C4-2B (cell line): ENCODE results near the gene IRX5.

Experiments
- CTCF ChIP-seq: fragments of 450-650 bp; conservative IDR thresholded peaks from 2 replicates; pipeline ENCODE4 v1.5.1; 2017; ENCODE audit warnings: mild to moderate bottlenecking
- ZFX ChIP-seq: fragments of 450-650 bp; IDR thresholded peaks from 2 replicates; pipeline ENCODE4 v1.6.1; 2017

- no peak for TF ChIP-seq CTCF
- TF ChIP-seq ZFX: no peak
Measured at GRCh38 chr16:54892981-54893380, 37.7 kb upstream of the IRX5 start.
